Peyer's patch (tissue), 4 donors: ENCODE measurements around the gene MLKL. TPM values are rescaled to one million over a fixed set of nuclear protein-coding genes. Genes with fewer than 3 reads are reported as not detected.

Source experiments
- DNase-seq, 3 donors: peaks; one replicate each; pipeline ENCODE4 v3.0.0-alpha.2; 2017 to 2019
- H3K27ac ChIP-seq, 4 donors: fragments of 200-600 bp; sonication (generic); one replicate each; pipeline ENCODE4 v1.5.1; 2016 to 2019
- H3K27me3 ChIP-seq, 2 donors: fragments of 200-600 bp; sonication (generic); one replicate each; pipeline ENCODE4 v1.5.1; 2019
- H3K36me3 ChIP-seq, 3 donors: fragments of 200-600 bp; sonication (generic); one replicate each; pipeline ENCODE4 v1.5.1; 2016 to 2019
- H3K4me1 ChIP-seq, 4 donors: fragments of 200-600 bp; sonication (generic); one replicate each; pipeline ENCODE4 v1.5.1; 2016 to 2019
- H3K4me3 ChIP-seq, 4 donors: fragments of 200-600 bp; sonication (generic); 1 replicate in 3 of 4; 2 replicates in 1 of 4; pipeline ENCODE4 v1.5.1; 2016 to 2019; ENCODE audit warnings: mild to moderate bottlenecking in 1 of 4
- H3K9me3 ChIP-seq, 4 donors: fragments of 200-600 bp; sonication (generic); one replicate each; pipeline ENCODE4 v1.5.1; 2016 to 2019; ENCODE audit warnings: mild to moderate bottlenecking in 1 of 4
- POLR2A ChIP-seq, 2 donors: fragments of 450-650 bp; IDR thresholded peaks; one replicate each; pipeline ENCODE4 v1.5.1; 2017; ENCODE audit warnings: antibody characterized with exemption in 2 of 2, mild to moderate bottlenecking in 2 of 2, moderate library complexity in 2 of 2
- total RNA-seq, 4 donors: library from RNA; depleted of rRNA; stranded (reverse); fragments of >200 nt; gene quantifications; one replicate each; pipeline ENCODE4 v1.1.0, GENCODE V29; 2016
- TF ChIP-seq, protein P1 (sequence below), 6 experiments: fragments of 450-650 bp in 4 of 6; fragments of 200-600 bp in 2 of 6; sonication (generic) in 1 of 6; IDR thresholded peaks; one replicate each; pipeline ENCODE4 v1.5.1; 2017 to 2019; ENCODE audit warnings: antibody characterized with exemption in 6 of 6, mild to moderate bottlenecking in 3 of 6, moderate library complexity in 1 of 6

MLKL gene
- total RNA-seq, 4 donors from 2014 or later = 13.7 to 78.4 (median 22.5) TPM

DNA sequence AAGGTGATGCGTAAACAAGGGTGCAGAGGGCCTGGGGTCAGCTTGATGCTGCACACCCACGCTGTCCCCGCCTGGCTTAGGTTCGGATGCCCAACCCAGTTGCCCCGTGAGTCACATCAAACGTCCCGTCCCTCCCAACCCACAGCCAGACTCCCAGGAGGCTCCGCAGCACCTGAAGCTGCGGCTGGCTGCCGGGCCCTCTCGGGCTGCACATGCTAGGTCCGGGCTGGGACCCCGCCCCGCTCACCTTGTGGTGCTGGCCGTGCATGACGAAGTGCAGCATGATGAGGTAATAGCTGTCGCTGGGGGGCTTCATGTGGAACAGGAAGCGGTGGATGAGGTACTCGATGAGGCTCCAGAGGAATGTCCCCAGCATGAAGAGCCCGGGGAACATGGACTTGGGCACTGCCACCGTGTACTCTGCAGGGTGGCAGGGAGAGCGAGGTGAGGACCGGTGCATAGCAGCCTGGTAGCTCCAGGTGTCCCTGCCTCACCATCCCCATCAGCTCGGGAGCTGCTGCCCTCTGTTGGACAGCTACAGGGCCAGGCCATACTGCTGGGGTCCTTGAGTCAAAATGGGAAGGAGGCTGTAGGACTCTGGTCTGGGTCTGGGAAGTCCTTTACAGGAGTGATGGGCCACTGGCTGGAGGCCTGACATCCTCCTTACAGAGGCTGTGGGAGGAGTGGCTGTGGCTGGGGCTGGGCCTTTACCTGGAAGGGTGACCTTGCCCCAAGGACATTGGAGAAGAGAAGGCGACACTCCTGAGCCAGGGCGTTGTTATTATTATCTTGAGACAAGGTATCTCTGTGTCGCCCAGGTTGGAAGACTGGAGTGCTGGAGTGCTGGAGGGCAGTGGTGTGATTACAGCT lies 18.3 kb upstream of the MLKL start:
- DNase-seq = peak in 1 of 3 donors; percentile 36
- Histone ChIP-seq H3K9me3 (no peaks in the 10 kb centered on the region), H3K36me3 (peaks cover 0 to 1% (median 0%) of the 10 kb centered on the region in 3 donors), H3K27ac (no peak overlapping the region), H3K4me1 (no peaks in the 10 kb centered on the region), H3K27me3 (no peaks in the 10 kb centered on the region), H3K4me3 (no peak overlapping the region)
- no peak for TF ChIP-seq POLR2A (IDR thresholded peaks at IDR 0.05)
- TF ChIP-seq, protein P1, sequence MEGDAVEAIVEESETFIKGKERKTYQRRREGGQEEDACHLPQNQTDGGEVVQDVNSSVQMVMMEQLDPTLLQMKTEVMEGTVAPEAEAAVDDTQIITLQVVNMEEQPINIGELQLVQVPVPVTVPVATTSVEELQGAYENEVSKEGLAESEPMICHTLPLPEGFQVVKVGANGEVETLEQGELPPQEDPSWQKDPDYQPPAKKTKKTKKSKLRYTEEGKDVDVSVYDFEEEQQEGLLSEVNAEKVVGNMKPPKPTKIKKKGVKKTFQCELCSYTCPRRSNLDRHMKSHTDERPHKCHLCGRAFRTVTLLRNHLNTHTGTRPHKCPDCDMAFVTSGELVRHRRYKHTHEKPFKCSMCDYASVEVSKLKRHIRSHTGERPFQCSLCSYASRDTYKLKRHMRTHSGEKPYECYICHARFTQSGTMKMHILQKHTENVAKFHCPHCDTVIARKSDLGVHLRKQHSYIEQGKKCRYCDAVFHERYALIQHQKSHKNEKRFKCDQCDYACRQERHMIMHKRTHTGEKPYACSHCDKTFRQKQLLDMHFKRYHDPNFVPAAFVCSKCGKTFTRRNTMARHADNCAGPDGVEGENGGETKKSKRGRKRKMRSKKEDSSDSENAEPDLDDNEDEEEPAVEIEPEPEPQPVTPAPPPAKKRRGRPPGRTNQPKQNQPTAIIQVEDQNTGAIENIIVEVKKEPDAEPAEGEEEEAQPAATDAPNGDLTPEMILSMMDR (IDR thresholded peaks at IDR 0.05) = no peak

DNA sequence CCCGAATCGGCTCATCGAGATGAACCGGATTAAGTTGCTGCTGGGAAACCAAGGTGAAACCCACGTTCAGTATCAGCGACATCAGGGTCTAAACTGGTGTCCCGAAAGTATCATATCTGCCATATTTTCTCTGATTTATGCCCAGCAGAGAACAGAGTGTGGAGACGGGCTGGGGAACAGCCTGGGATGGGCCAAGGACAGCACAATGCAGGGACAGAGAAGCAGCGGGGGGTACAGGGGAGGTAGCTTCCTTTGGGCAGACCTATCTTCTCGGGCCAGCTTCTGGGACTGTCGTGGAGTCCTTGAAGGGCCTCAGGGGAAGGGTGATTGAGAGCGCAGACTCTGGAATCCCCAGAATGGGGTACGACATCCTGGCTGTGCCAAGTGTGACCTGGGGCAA lies 17.5 kb upstream of the MLKL start:
- no peaks in the 10 kb centered on the region for H3K27me3 ChIP-seq
- H3K4me1 ChIP-seq = no peaks in the 10 kb centered on the region
- no peaks in the 10 kb centered on the region for H3K9me3 ChIP-seq
- H3K36me3 ChIP-seq = no peaks in the 10 kb centered on the region
- peak in 1 of 3 donors; percentile 26 for DNase-seq
- H3K27ac ChIP-seq = no peak overlapping the region
- TF ChIP-seq, protein P1 (IDR thresholded peaks at IDR 0.05) = no peak
- TF ChIP-seq POLR2A (IDR thresholded peaks at IDR 0.05) = no peak
- no peak overlapping the region for H3K4me3 ChIP-seq

DNA sequence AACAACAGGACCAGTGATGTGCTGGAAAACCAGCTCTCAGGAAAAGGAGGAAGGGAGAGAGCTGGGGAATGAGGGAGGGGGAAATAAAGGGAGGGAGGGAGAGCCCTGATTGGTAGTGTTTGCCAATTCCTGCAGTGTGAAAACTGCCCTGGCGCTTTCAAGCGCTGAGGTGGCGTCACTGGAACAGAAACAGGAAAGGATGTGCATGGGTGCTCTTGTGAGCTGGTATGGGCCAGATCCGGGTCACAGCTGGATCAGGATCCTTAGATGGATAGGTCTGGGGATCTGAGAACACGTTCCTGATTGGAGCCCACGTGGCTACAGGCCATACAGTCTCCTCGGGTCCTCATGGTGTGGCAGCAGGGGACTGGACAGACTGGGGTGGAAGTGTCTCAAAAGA lies 16.7 kb upstream of the MLKL start:
- H3K4me1 ChIP-seq = no peaks in the 10 kb centered on the region
- H3K9me3 ChIP-seq = no peaks in the 10 kb centered on the region
- DNase-seq = peak in 1 of 3 donors; percentile 28
- H3K27ac ChIP-seq = no peak overlapping the region
- H3K4me3 ChIP-seq = no peak overlapping the region
- H3K36me3 ChIP-seq = no peaks in the 10 kb centered on the region
- TF ChIP-seq, protein P1 (IDR thresholded peaks at IDR 0.05) = no peak
- TF ChIP-seq POLR2A (IDR thresholded peaks at IDR 0.05) = no peak
- H3K27me3 ChIP-seq = no peaks in the 10 kb centered on the region

DNA sequence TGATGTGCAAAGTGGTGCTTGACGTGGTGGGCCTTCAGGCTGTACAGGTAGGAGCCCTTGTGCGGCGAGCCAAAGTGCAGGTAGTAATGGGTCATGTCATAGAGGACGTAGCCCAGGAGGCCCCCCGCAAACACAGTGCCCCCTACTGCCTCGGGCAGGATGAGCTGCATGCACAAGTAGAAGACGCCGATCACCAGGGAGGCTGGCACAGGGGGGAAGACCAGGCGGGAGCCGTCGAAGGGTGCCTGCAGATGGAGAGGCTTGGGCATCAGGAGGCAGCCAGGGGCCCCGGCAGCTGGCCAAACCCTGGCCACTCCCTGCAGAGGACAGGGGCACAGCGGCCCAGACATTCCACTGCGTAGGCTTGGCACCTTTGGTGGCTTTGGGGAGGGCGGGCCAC lies 15.7 kb upstream of the MLKL start:
- Histone ChIP-seq H3K4me3 (no peak overlapping the region), H3K36me3 (no peaks in the 10 kb centered on the region), H3K9me3 (no peaks in the 10 kb centered on the region), H3K27ac (no peak overlapping the region), H3K27me3 (no peaks in the 10 kb centered on the region), H3K4me1 (no peaks in the 10 kb centered on the region)
- DNase-seq = peak in 1 of 3 donors; percentile 23
- TF ChIP-seq, protein P1 (IDR thresholded peaks at IDR 0.05) = no peak
- TF ChIP-seq POLR2A (IDR thresholded peaks at IDR 0.05) = no peak

- H3K4me3 ChIP-seq = no peak overlapping the region
- no peak overlapping the region for H3K27ac ChIP-seq
- DNase-seq = peak in 1 of 3 donors; percentile 44
- H3K4me1 ChIP-seq = peaks cover 0 to 3% (median 0%) of the 10 kb centered on the region in 4 donors
- H3K9me3 ChIP-seq = no peaks in the 10 kb centered on the region
- no peak for TF ChIP-seq POLR2A (IDR thresholded peaks at IDR 0.05)
- TF ChIP-seq, protein P1 (IDR thresholded peaks at IDR 0.05) = no peak
- H3K36me3 ChIP-seq = no peaks in the 10 kb centered on the region
- H3K27me3 ChIP-seq = no peaks in the 10 kb centered on the region
These were observed 13.2 kb upstream of the MLKL start for GRCh38 chr16:74713876-74714275.
